Measurements from ENCODE around the gene OR9A2. TPM values are rescaled to one million over a fixed set of nuclear protein-coding genes. Genes with fewer than 3 reads are reported as not detected.

OR9A2 gene
- total RNA-seq = not detected

- ChIA-PET POLR2A (no interaction called here), CTCF (interaction anchor here (1.7 kb wide), 1 partner anchor 11 kb away, joined by 4 read pairs; no protein-coding TSS in a partner anchor)
- H3K4me3 Mint-ChIP-seq = no peak within 1 kb of the TSS
- H3K9me3 Mint-ChIP-seq = no peaks in the 10 kb centered on the region
- H3K27me3 Mint-ChIP-seq = peaks cover 9% of the 10 kb centered on the region
- H3K36me3 Mint-ChIP-seq (ENCODE audit: low read depth) = no peaks in the 10 kb centered on the region
- no peak within 1 kb of the TSS for H3K27ac Mint-ChIP-seq
- DNase-seq = no peak
- H3K4me1 Mint-ChIP-seq = no peaks in the 10 kb centered on the region
These were observed at the start of gene OR9A2 for GRCh38 chr7:143027032-143027431. Gene OR9A2 (minus strand): TSS chr7:143027132. CDS start chr7:143027132, 0 bp downstream.

- H3K27ac Mint-ChIP-seq = no peak overlapping the region
- ChIA-PET POLR2A (no interaction called here), CTCF (no interaction called here)
- H3K4me3 Mint-ChIP-seq = no peak overlapping the region
- no peaks in the 10 kb centered on the region for H3K36me3 Mint-ChIP-seq (ENCODE audit: low read depth)
- H3K27me3 Mint-ChIP-seq = peaks cover 13% of the 10 kb centered on the region
- no peaks in the 10 kb centered on the region for H3K9me3 Mint-ChIP-seq
- DNase-seq = no peak
- H3K4me1 Mint-ChIP-seq = no peaks in the 10 kb centered on the region
These were observed 47.2 kb upstream of the OR9A2 start for GRCh38 chr7:143074141-143074540.

GRCh38 chr7:143073556-143073955 is 46.6 kb upstream of the OR9A2 start:
- H3K4me1 Mint-ChIP-seq = no peaks in the 10 kb centered on the region
- no peaks in the 10 kb centered on the region for H3K9me3 Mint-ChIP-seq
- peaks cover 9% of the 10 kb centered on the region for H3K27me3 Mint-ChIP-seq
- ChIA-PET POLR2A (no interaction called here), CTCF (no interaction called here)
- no peaks in the 10 kb centered on the region for H3K36me3 Mint-ChIP-seq (ENCODE audit: low read depth)
- H3K4me3 Mint-ChIP-seq = no peak overlapping the region
- no peak overlapping the region for H3K27ac Mint-ChIP-seq
- no peak for DNase-seq

- peaks cover 7% of the 10 kb centered on the region for H3K27me3 Mint-ChIP-seq
- H3K9me3 Mint-ChIP-seq = no peaks in the 10 kb centered on the region
- ChIA-PET POLR2A (no interaction called here), CTCF (no interaction called here)
- no peaks in the 10 kb centered on the region for H3K4me1 Mint-ChIP-seq
- H3K4me3 Mint-ChIP-seq = no peak overlapping the region
- H3K27ac Mint-ChIP-seq = no peak overlapping the region
- DNase-seq = no peak
- H3K36me3 Mint-ChIP-seq (ENCODE audit: low read depth) = no peaks in the 10 kb centered on the region
These were observed 43.1 kb upstream of the OR9A2 start for GRCh38 chr7:143069912-143070500.

- H3K4me3 Mint-ChIP-seq = no peak overlapping the region
- peaks cover 4% of the 10 kb centered on the region for H3K27me3 Mint-ChIP-seq
- H3K4me1 Mint-ChIP-seq = no peaks in the 10 kb centered on the region
- ChIA-PET CTCF (interaction anchor here (1.0 kb wide), 1 partner anchor 149 kb away, joined by 3 read pairs; no protein-coding TSS in a partner anchor), POLR2A (no interaction called here)
- H3K27ac Mint-ChIP-seq = no peak overlapping the region
- DNase-seq = no peak
- H3K9me3 Mint-ChIP-seq = no peaks in the 10 kb centered on the region
- H3K36me3 Mint-ChIP-seq (ENCODE audit: low read depth) = no peaks in the 10 kb centered on the region
These were observed 41.5 kb upstream of the OR9A2 start for GRCh38 chr7:143068446-143068845.

- no peaks in the 10 kb centered on the region for H3K4me1 Mint-ChIP-seq
- no peak for DNase-seq
- H3K4me3 Mint-ChIP-seq = no peak overlapping the region
- H3K36me3 Mint-ChIP-seq (ENCODE audit: low read depth) = no peaks in the 10 kb centered on the region
- H3K27ac Mint-ChIP-seq = no peak overlapping the region
- CTCF ChIA-PET = interaction anchor here (1.0 kb wide), 1 partner anchor 13 kb away, joined by 3 read pairs; no protein-coding TSS in a partner anchor
- POLR2A ChIA-PET = no interaction called here
- peaks cover 4% of the 10 kb centered on the region for H3K27me3 Mint-ChIP-seq
- no peaks in the 10 kb centered on the region for H3K9me3 Mint-ChIP-seq
These were observed 36.8 kb upstream of the OR9A2 start for GRCh38 chr7:143063741-143064140.

- ChIA-PET CTCF (no interaction called here), POLR2A (no interaction called here)
- DNase-seq = no peak
- Mint-ChIP-seq H3K27me3 (peaks cover 9% of the 10 kb centered on the region), H3K4me1 (no peaks in the 10 kb centered on the region), H3K4me3 (no peak overlapping the region), H3K9me3 (no peaks in the 10 kb centered on the region), H3K36me3 (ENCODE audit: low read depth) (no peaks in the 10 kb centered on the region), H3K27ac (no peak overlapping the region)
These were observed 28.8 kb upstream of the OR9A2 start for GRCh38 chr7:143055754-143056153.

- Mint-ChIP-seq H3K27me3 (peaks cover 9% of the 10 kb centered on the region), H3K4me3 (no peak overlapping the region), H3K27ac (no peak overlapping the region), H3K4me1 (no peaks in the 10 kb centered on the region), H3K9me3 (no peaks in the 10 kb centered on the region), H3K36me3 (ENCODE audit: low read depth) (no peaks in the 10 kb centered on the region)
- CTCF ChIA-PET = no interaction called here
- no peak for DNase-seq
- POLR2A ChIA-PET = no interaction called here
These were observed 27.7 kb upstream of the OR9A2 start for GRCh38 chr7:143054621-143055020.

GRCh38 chr7:143052041-143052440 is 25.1 kb upstream of the OR9A2 start, which contains the start of gene OR6V1:
Gene OR6V1 (plus strand): TSS chr7:143052341. CDS start chr7:143052341, 0 bp downstream.
- Mint-ChIP-seq H3K27ac (no peak within 1 kb of the TSS), H3K9me3 (no peaks in the 10 kb centered on the region), H3K36me3 (ENCODE audit: low read depth) (no peaks in the 10 kb centered on the region), H3K4me3 (no peak within 1 kb of the TSS), H3K4me1 (no peaks in the 10 kb centered on the region), H3K27me3 (peaks cover 9% of the 10 kb centered on the region)
- ChIA-PET POLR2A (no interaction called here), CTCF (no interaction called here)
- DNase-seq = no peak

- CTCF ChIA-PET = no interaction called here
- POLR2A ChIA-PET = no interaction called here
- no peak for DNase-seq
- no peaks in the 10 kb centered on the region for H3K36me3 Mint-ChIP-seq (ENCODE audit: low read depth)
- no peaks in the 10 kb centered on the region for H3K9me3 Mint-ChIP-seq
- no peaks in the 10 kb centered on the region for H3K4me1 Mint-ChIP-seq
- peaks cover 10% of the 10 kb centered on the region for H3K27me3 Mint-ChIP-seq
- H3K4me3 Mint-ChIP-seq = no peak overlapping the region
- no peak overlapping the region for H3K27ac Mint-ChIP-seq
These were observed 24.0 kb upstream of the OR9A2 start for GRCh38 chr7:143050931-143051330.

- H3K27me3 Mint-ChIP-seq = peaks cover 3% of the 10 kb centered on the region
- no peak overlapping the region for H3K4me3 Mint-ChIP-seq
- no peaks in the 10 kb centered on the region for H3K36me3 Mint-ChIP-seq (ENCODE audit: low read depth)
- H3K9me3 Mint-ChIP-seq = no peaks in the 10 kb centered on the region
- DNase-seq = no peak
- POLR2A ChIA-PET = no interaction called here
- H3K27ac Mint-ChIP-seq = no peak overlapping the region
- no peaks in the 10 kb centered on the region for H3K4me1 Mint-ChIP-seq
- CTCF ChIA-PET = interaction anchor here (1.3 kb wide), 1 partner anchor 37 kb away, joined by 3 read pairs; no protein-coding TSS in a partner anchor
These were observed 22.4 kb upstream of the OR9A2 start for GRCh38 chr7:143049362-143049761.

- no peak overlapping the region for H3K27ac Mint-ChIP-seq
- no peak for DNase-seq
- POLR2A ChIA-PET = no interaction called here
- no peaks in the 10 kb centered on the region for H3K36me3 Mint-ChIP-seq (ENCODE audit: low read depth)
- H3K9me3 Mint-ChIP-seq = no peaks in the 10 kb centered on the region
- H3K4me3 Mint-ChIP-seq = no peak overlapping the region
- peaks cover 2% of the 10 kb centered on the region for H3K27me3 Mint-ChIP-seq
- no peaks in the 10 kb centered on the region for H3K4me1 Mint-ChIP-seq
- CTCF ChIA-PET = interaction anchor here (1.3 kb wide), 1 partner anchor 37 kb away, joined by 3 read pairs; no protein-coding TSS in a partner anchor
These were observed 21.9 kb upstream of the OR9A2 start for GRCh38 chr7:143048827-143049226.

- H3K4me3 Mint-ChIP-seq = no peak overlapping the region
- no peaks in the 10 kb centered on the region for H3K4me1 Mint-ChIP-seq
- ChIA-PET CTCF (interaction anchor here (1.1 kb wide), 1 partner anchor 10 kb away, joined by 3 read pairs; no protein-coding TSS in a partner anchor), POLR2A (no interaction called here)
- H3K27ac Mint-ChIP-seq = no peak overlapping the region
- no peaks in the 10 kb centered on the region for H3K36me3 Mint-ChIP-seq (ENCODE audit: low read depth)
- peaks cover 6% of the 10 kb centered on the region for H3K27me3 Mint-ChIP-seq
- no peaks in the 10 kb centered on the region for H3K9me3 Mint-ChIP-seq
- DNase-seq = no peak
These were observed 20.4 kb upstream of the OR9A2 start for GRCh38 chr7:143047326-143047725.

GRCh38 chr7:143046426-143046851 is 19.5 kb upstream of the OR9A2 start:
- Mint-ChIP-seq H3K4me1 (no peaks in the 10 kb centered on the region), H3K36me3 (ENCODE audit: low read depth) (no peaks in the 10 kb centered on the region), H3K4me3 (no peak overlapping the region), H3K27me3 (peaks cover 6% of the 10 kb centered on the region), H3K9me3 (no peaks in the 10 kb centered on the region), H3K27ac (no peak overlapping the region)
- no peak for DNase-seq
- POLR2A ChIA-PET = no interaction called here
- CTCF ChIA-PET = interaction anchor here (1.1 kb wide), 1 partner anchor 9 kb away, joined by 3 read pairs; no protein-coding TSS in a partner anchor
